ENCODE data around the gene OR6N2. TPM values are rescaled to one million over a fixed set of nuclear protein-coding genes. Genes with fewer than 3 reads are reported as not detected.

The OR6N2 gene
- total and polyA plus RNA-seq, 2 experiments from 2014 or later: not detected

- TF ChIP-seq REST (IDR thresholded peaks at IDR 0.05; ENCODE audit: unreplicated experiment): no peak
- H3K4me1 ChIP-seq (ENCODE audit: insufficient read depth): no peaks in the 10 kb centered on the region
- no peaks in the 10 kb centered on the region for H3K27me3 ChIP-seq (ENCODE audit: insufficient read depth)
- no peak overlapping the region for H3K4me2 ChIP-seq
- DNase-seq (ENCODE audit: low spot score): no peak
- no peak overlapping the region for H3K4me3 Mint-ChIP-seq
- no peak overlapping the region for H3K4me3 ChIP-seq
- no peaks in the 10 kb centered on the region for H3K36me3 Mint-ChIP-seq (ENCODE audit: low read depth)
- no peaks in the 10 kb centered on the region for H4K20me1 ChIP-seq (replicated peaks; ENCODE audit: insufficient read depth)
- no peak overlapping the region for H2AFZ ChIP-seq
- peaks cover 2% of the 10 kb centered on the region for H3K27me3 Mint-ChIP-seq (ENCODE audit: insufficient read depth, low read depth, poor library complexity)
- no peak overlapping the region for H3K27ac Mint-ChIP-seq
- no peaks in the 10 kb centered on the region for H3K79me2 ChIP-seq (replicated peaks; ENCODE audit: insufficient read depth)
- H3F3A ChIP-seq (replicated peaks; ENCODE audit: low read depth): no peaks in the 10 kb centered on the region
- ATAC-seq: no peak
- H3K9me2 ChIP-seq (ENCODE audit: insufficient read depth): no peaks in the 10 kb centered on the region
- no peaks in the 10 kb centered on the region for H3K36me3 ChIP-seq (ENCODE audit: insufficient read depth)
- no peak overlapping the region for H3K27ac ChIP-seq (ENCODE audit: low read depth)
- no peaks in the 10 kb centered on the region for H3K9me3 Mint-ChIP-seq
- H3K4me1 Mint-ChIP-seq: no peaks in the 10 kb centered on the region; the same call in 2 of the 3 replicates
These were observed 17.5 kb upstream of the OR6N2 start for GRCh38 chr1:158798531-158798930.

- Histone ChIP-seq H3K79me2 (replicated peaks; ENCODE audit: insufficient read depth) (no peaks in the 10 kb centered on the region), H3K27me3 (ENCODE audit: insufficient read depth) (no peaks in the 10 kb centered on the region), H3K36me3 (ENCODE audit: insufficient read depth) (no peaks in the 10 kb centered on the region), H4K20me1 (replicated peaks; ENCODE audit: insufficient read depth) (no peaks in the 10 kb centered on the region), H2AFZ (no peak overlapping the region), H3K27ac (ENCODE audit: low read depth) (no peak overlapping the region), H3F3A (replicated peaks; ENCODE audit: low read depth) (no peaks in the 10 kb centered on the region), H3K4me3 (no peak overlapping the region), H3K9me2 (ENCODE audit: insufficient read depth) (no peaks in the 10 kb centered on the region), H3K4me1 (ENCODE audit: insufficient read depth) (no peaks in the 10 kb centered on the region), H3K4me2 (no peak overlapping the region)
- H3K4me1 Mint-ChIP-seq: no peaks in the 10 kb centered on the region; the same call in 2 of the 3 replicates
- H3K9me3 Mint-ChIP-seq: no peaks in the 10 kb centered on the region
- DNase-seq (ENCODE audit: low spot score) (peak; percentile 8), ATAC-seq (peak; percentile 60)
- H3K27me3 Mint-ChIP-seq (ENCODE audit: insufficient read depth, low read depth, poor library complexity): no peaks in the 10 kb centered on the region
- H3K27ac Mint-ChIP-seq: no peak overlapping the region; the same call in 1 of the 2 replicates
- H3K4me3 Mint-ChIP-seq: no peak overlapping the region
- no peaks in the 10 kb centered on the region for H3K36me3 Mint-ChIP-seq (ENCODE audit: low read depth)
- TF ChIP-seq JUNB (IDR thresholded peaks at IDR 0.05; ENCODE audit: unreplicated experiment) (no peak), ZNF462 (CRISPR knock-in tag; IDR thresholded peaks at IDR 0.05) (no peak), EZH2 (IDR thresholded peaks at IDR 0.05; ENCODE audit: low read depth, unreplicated experiment) (no peak), ETS1 (IDR thresholded peaks at IDR 0.05) (no peak), CREB1 (CRISPR knock-in tag; IDR thresholded peaks at IDR 0.05; ENCODE audit: low read depth) (no peak), EZH2phosphoT487 (IDR thresholded peaks at IDR 0.05; ENCODE audit: unreplicated experiment) (no peak), ZNF331 (CRISPR knock-in tag; IDR thresholded peaks at IDR 0.05; ENCODE audit: low read depth) (no peak), STAT1 (IDR thresholded peaks at IDR 0.05; ENCODE audit: unreplicated experiment) (no peak), CTCF (conservative IDR thresholded peaks at IDR 0.05; ENCODE audit: low read depth in 2 of 2) (no peak)
These were observed 13.2 kb upstream of the OR6N2 start for GRCh38 chr1:158794247-158794646.
